Natural killer cell (primary cell): Measurements from ENCODE around the gene DNPH1. TPM values are rescaled to one million over a fixed set of nuclear protein-coding genes. Genes with fewer than 3 reads are reported as not detected.

ENCODE experiments used
- ATAC-seq, 3 donors: fragments of 150-1000 bp in 2 of 3; fragments of 200-7000 bp in 1 of 3; cut with Tn5 transposase; 1 replicate in 1 of 3; 2 replicates in 2 of 3; pipeline ENCODE4 v1.10.0; 2021; ENCODE audit warnings: mild to moderate bottlenecking in 2 of 3, moderate library complexity in 2 of 3
- DNase-seq, 2 donors: peaks; one replicate each; pipeline versions ENCODE4 v3.0.0 to v3.0.0-alpha.2; 2013 to 2021; ENCODE audit warnings: mixed read lengths in 1 of 2
- H3K27ac ChIP-seq: one replicate; pipeline ENCODE4 v1.5.1; 2013; ENCODE audit warnings: mild to moderate bottlenecking, low read length
- H3K27me3 ChIP-seq: one replicate; pipeline ENCODE4 v1.6.1; 2013; ENCODE audit warnings: low read length; ENCODE audit not compliant: control insufficient read depth, insufficient read depth
- H3K36me3 ChIP-seq: one replicate; pipeline ENCODE4 v1.6.1; 2013; ENCODE audit warnings: low read length; ENCODE audit not compliant: control insufficient read depth, insufficient read depth
- H3K4me1 ChIP-seq: one replicate; pipeline ENCODE4 v1.6.1; 2013; ENCODE audit warnings: low read length; ENCODE audit not compliant: control insufficient read depth, insufficient read depth
- H3K4me3 ChIP-seq: one replicate; pipeline ENCODE4 v1.5.1; 2013; ENCODE audit warnings: low read length
- H3K9me3 ChIP-seq: one replicate; pipeline ENCODE4 v1.6.1; 2013; ENCODE audit warnings: low read length; ENCODE audit not compliant: control insufficient read depth, insufficient read depth
- H3K27ac Mint-ChIP-seq, 2 donors: one replicate each; pipeline ENCODE4 v1.8.0; 2022; ENCODE audit warnings: mild to moderate bottlenecking in 2 of 2, mixed read lengths in 2 of 2, moderate library complexity in 1 of 2
- H3K27me3 Mint-ChIP-seq, 2 donors: one replicate each; pipeline ENCODE4 v1.8.0; 2022; ENCODE audit warnings: low read depth in 2 of 2, mixed read lengths in 2 of 2
- H3K36me3 Mint-ChIP-seq: one replicate; pipeline ENCODE4 v1.8.0; 2022; ENCODE audit warnings: mixed read lengths
- H3K4me1 Mint-ChIP-seq, 2 donors: one replicate each; pipeline ENCODE4 v1.8.0; 2022; ENCODE audit warnings: mixed read lengths in 2 of 2
- H3K4me3 Mint-ChIP-seq: one replicate; pipeline ENCODE4 v1.8.0; 2022; ENCODE audit warnings: mild to moderate bottlenecking, moderate library complexity, mixed read lengths
- H3K9me3 Mint-ChIP-seq, 2 donors: one replicate each; pipeline ENCODE4 v1.8.0; 2022; ENCODE audit warnings: mixed read lengths in 2 of 2
- WGBS: methylation state at CpG from one replicate; pipeline ENCODE4 v1.1.7; 2013; ENCODE audit warnings: missing lambda C conversion rate; ENCODE audit not compliant: insufficient coverage; 5-methylcytosine and 5-hydroxymethylcytosine counted together
- intact Hi-C: fragments of 100-400 bp; cut with micrococcal nuclease; formaldehyde crosslinking; loops from one replicate; pipeline ENCODE4 v1.14.2; 2022
- total RNA-seq, 4 donors: library from RNA; stranded (reverse); fragments of 120-200 nt in 1 of 4; gene quantifications; one replicate each; pipeline versions ENCODE4 v1.2.3 to v1.2.4, GENCODE V29; 2013 to 2022
- TF ChIP-seq, protein P1 (sequence below): fragments of 200-600 bp; IDR thresholded peaks from one replicate; pipeline ENCODE4 v1.8.0; 2022; ENCODE audit warnings: antibody characterized with exemption

The DNPH1 gene
- total RNA-seq, 3 donors from 2014 or later (not counting 1 experiment from before 2014, with no cell fraction given), result 6.1 to 10.2 (median 8.0) TPM

GRCh38 chr6:43175676-43176422, 53.4 kb downstream of the DNPH1 start:
- Mint-ChIP-seq H3K4me1 (peaks cover 30 to 45% of the 10 kb centered on the region in 2 donors), H3K4me3 (no peak overlapping the region), H3K9me3 (no peaks in the 10 kb centered on the region), H3K27me3 (no peaks in the 10 kb centered on the region), H3K36me3 (no peaks in the 10 kb centered on the region), H3K27ac (peak overlapping the region; percentile 94 to 96)
- Histone ChIP-seq H3K27me3 (no peaks in the 10 kb centered on the region), H3K4me1 (peaks cover 40% of the 10 kb centered on the region), H3K36me3 (peaks cover 37% of the 10 kb centered on the region), H3K4me3 (no peak overlapping the region), H3K27ac (peak overlapping the region; percentile 83), H3K9me3 (no peaks in the 10 kb centered on the region)
- intact Hi-C loops, result no loop called here
- TF ChIP-seq, protein P1, sequence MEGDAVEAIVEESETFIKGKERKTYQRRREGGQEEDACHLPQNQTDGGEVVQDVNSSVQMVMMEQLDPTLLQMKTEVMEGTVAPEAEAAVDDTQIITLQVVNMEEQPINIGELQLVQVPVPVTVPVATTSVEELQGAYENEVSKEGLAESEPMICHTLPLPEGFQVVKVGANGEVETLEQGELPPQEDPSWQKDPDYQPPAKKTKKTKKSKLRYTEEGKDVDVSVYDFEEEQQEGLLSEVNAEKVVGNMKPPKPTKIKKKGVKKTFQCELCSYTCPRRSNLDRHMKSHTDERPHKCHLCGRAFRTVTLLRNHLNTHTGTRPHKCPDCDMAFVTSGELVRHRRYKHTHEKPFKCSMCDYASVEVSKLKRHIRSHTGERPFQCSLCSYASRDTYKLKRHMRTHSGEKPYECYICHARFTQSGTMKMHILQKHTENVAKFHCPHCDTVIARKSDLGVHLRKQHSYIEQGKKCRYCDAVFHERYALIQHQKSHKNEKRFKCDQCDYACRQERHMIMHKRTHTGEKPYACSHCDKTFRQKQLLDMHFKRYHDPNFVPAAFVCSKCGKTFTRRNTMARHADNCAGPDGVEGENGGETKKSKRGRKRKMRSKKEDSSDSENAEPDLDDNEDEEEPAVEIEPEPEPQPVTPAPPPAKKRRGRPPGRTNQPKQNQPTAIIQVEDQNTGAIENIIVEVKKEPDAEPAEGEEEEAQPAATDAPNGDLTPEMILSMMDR, result no peak
- ATAC-seq, result no peak
- DNase-seq, result no peak
- 88% methylated on average over 11 of the region's 11 CpGs for WGBS

Other genes with a start within 250 kb of the DNPH1 start
- 10 to 100 TPM; 30.5 to 49.1 (median 40.1) TPM for gene PPP2R5D, start 244.9 kb downstream of the DNPH1 start, total RNA-seq
- gene MEA1, start 215.5 kb downstream of the DNPH1 start, total RNA-seq, result 10 to 100 TPM; 29.6 to 34.3 (median 34.2) TPM
- 10 to 100 TPM; 52.7 to 60.9 (median 53.7) TPM for gene KLHDC3, start 215.2 kb downstream of the DNPH1 start, total RNA-seq
- 10 to 100 TPM; 33.1 to 43.9 (median 38.7) TPM for gene RRP36, start 207.9 kb downstream of the DNPH1 start, total RNA-seq
- 10 to 100 TPM in 1 of 3 donors, 1 to 10 TPM in 2; 9.6 to 10.1 (median 9.9) TPM for gene CUL7, start 175.6 kb downstream of the DNPH1 start, total RNA-seq
- gene MRPL2, start 170.0 kb downstream of the DNPH1 start, total RNA-seq, result 10 to 100 TPM; 33.4 to 38.4 (median 33.9) TPM
- 10 to 100 TPM; 35.9 to 39.4 (median 37.4) TPM for gene KLC4, start 169.8 kb downstream of the DNPH1 start, total RNA-seq
- 1 to 10 TPM; 1.7 to 5.6 (median 2.8) TPM for gene PTK7, start 153.2 kb downstream of the DNPH1 start, total RNA-seq
- gene SRF, start 58.2 kb downstream of the DNPH1 start, total RNA-seq, result 10 to 100 TPM; 31.6 to 33.0 (median 32.0) TPM
- gene CUL9, start 47.3 kb downstream of the DNPH1 start, total RNA-seq, result 10 to 100 TPM; 73.1 to 85.7 (median 73.9) TPM
- gene TTBK1, start 14.0 kb upstream of the DNPH1 start, total RNA-seq, result under 1 TPM in 1 of 3 donors, not detected in 2; 0.07 TPM
- not detected for gene SLC22A7, start 68.8 kb upstream of the DNPH1 start, total RNA-seq
- 1 to 10 TPM; 3.6 to 5.3 (median 4.3) TPM for gene CRIP3, start 79.3 kb upstream of the DNPH1 start, total RNA-seq
- 10 to 100 TPM; 34.6 to 45.9 (median 43.0) TPM for gene ZNF318, start 140.2 kb upstream of the DNPH1 start, total RNA-seq
- 10 to 100 TPM; 74.6 to 90.5 (median 81.9) TPM for gene ABCC10, start 198.1 kb upstream of the DNPH1 start, total RNA-seq
- gene DLK2, start 226.1 kb upstream of the DNPH1 start, total RNA-seq, result not detected
- gene TJAP1, start 248.1 kb upstream of the DNPH1 start, total RNA-seq, result 10 to 100 TPM; 26.7 to 33.8 (median 29.9) TPM